Endothelial cell (in vitro differentiated cells): ENCODE results near the gene RHBG. TPM values are rescaled to one million over a fixed set of nuclear protein-coding genes. Genes with fewer than 3 reads are reported as not detected.
"Not testable (repeated sequence)": the region's sequence is repeated elsewhere in the genome, so short reads cannot be mapped to it uniquely, and the experiment has no call there.

ENCODE experiments used
- DNase-seq: peaks from one replicate; pipeline ENCODE4 v3.0.0; 2021; ENCODE audit warnings: low spot score
- H3K27ac Mint-ChIP-seq: one replicate; pipeline ENCODE4 v1.8.0; 2021; ENCODE audit warnings: mixed read lengths, inconsistent platforms; ENCODE audit not compliant: unreplicated experiment
- H3K27me3 Mint-ChIP-seq: one replicate; pipeline ENCODE4 v1.8.0; 2021; ENCODE audit warnings: mild to moderate bottlenecking, moderate library complexity, mixed read lengths, inconsistent platforms; ENCODE audit not compliant: unreplicated experiment
- H3K36me3 Mint-ChIP-seq: one replicate; pipeline ENCODE4 v1.8.0; 2021; ENCODE audit warnings: mild to moderate bottlenecking, low read depth, mixed read lengths, inconsistent platforms; ENCODE audit not compliant: unreplicated experiment
- H3K4me1 Mint-ChIP-seq: one replicate; pipeline ENCODE4 v1.8.0; 2021; ENCODE audit warnings: mild to moderate bottlenecking, mixed read lengths, inconsistent platforms; ENCODE audit not compliant: unreplicated experiment
- H3K4me3 Mint-ChIP-seq: one replicate; pipeline ENCODE4 v1.8.0; 2021; ENCODE audit warnings: mild to moderate bottlenecking, mixed read lengths, inconsistent platforms; ENCODE audit not compliant: unreplicated experiment
- H3K9me3 Mint-ChIP-seq: one replicate; pipeline ENCODE4 v1.8.0; 2021; ENCODE audit warnings: mixed read lengths, inconsistent platforms; ENCODE audit not compliant: unreplicated experiment
- CTCF ChIP-seq: fragments of 200-600 bp; sonication (generic); IDR thresholded peaks from one replicate; pipeline ENCODE4 v1.5.0; 2021; ENCODE audit warnings: antibody characterized with exemption; ENCODE audit not compliant: unreplicated experiment
- long read RNA-seq: library from polyadenylated mRNA; unstranded; transcript quantifications from one replicate; pipeline ENCODE4 v2.0.0, GENCODE V29; 2020; ENCODE audit not compliant: unreplicated experiment
- total RNA-seq: library from RNA; stranded (reverse); fragmentation: NEBNext Ultra II Directional; extraction: Animal tissue kit (Norgen Biotek cat#: 25700); gene quantifications from one replicate; pipeline ENCODE4 v1.2.1, GENCODE V29; 2021; ENCODE audit not compliant: unreplicated experiment

The RHBG gene
- not detected for total RNA-seq
- long read RNA-seq: 0 reads

DNA sequence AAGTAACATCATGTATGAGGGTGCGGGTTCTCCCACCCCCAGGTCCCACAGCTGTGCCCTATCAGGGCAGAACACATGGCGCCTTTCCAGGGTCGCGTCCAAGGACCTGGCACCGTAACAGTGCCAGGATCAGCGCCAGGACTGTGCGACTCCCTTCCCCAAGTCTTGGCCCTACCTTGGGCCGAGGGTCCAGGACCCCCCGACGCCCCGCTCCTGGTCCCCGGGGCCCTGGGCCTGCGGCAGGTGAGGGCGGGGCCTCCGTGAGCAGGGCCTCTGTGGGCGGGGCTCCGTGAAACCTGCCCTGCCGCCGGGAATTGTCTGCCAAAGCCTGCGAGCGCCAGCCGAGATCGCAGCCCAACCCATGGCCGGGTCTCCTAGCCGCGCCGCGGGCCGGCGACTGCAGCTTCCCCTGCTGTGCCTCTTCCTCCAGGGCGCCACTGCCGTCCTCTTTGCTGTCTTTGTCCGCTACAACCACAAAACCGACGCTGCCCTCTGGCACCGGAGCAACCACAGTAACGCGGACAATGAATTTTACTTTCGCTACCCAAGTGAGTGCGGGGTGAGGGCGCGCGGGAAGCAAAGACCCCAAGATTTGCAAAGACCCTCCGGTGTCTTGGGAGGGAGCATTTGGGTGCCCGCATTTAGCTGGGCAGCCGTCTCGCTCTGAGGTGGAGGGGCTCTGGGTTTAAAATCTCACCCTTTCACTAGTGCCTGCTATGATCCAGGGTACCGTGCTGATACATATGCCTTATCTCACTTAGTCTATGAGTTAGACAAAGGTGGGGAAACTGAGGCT is at the start of gene RHBG:
TSS of gene RHBG (plus strand) at position 323 of the 796 bp plus-strand sequence. CDS start at position 362, 39 bp downstream.
- no peaks in the 10 kb centered on the region for H3K36me3 Mint-ChIP-seq
- DNase-seq: peak; percentile 52
- H3K27me3 Mint-ChIP-seq: peaks cover 8% of the 10 kb centered on the region
- no peak within 1 kb of the TSS for H3K27ac Mint-ChIP-seq
- H3K9me3 Mint-ChIP-seq: no peaks in the 10 kb centered on the region
- no peak for TF ChIP-seq CTCF
- H3K4me1 Mint-ChIP-seq: peaks cover 4% of the 10 kb centered on the region
- H3K4me3 Mint-ChIP-seq: peak within 1 kb of the TSS; percentile 80

- no peaks in the 10 kb centered on the region for H3K4me1 Mint-ChIP-seq
- TF ChIP-seq CTCF: peak; percentile 51
- H3K27ac Mint-ChIP-seq: no peak overlapping the region
- H3K9me3 Mint-ChIP-seq: no peaks in the 10 kb centered on the region
- peaks cover 24% of the 10 kb centered on the region for H3K36me3 Mint-ChIP-seq
- no peak for DNase-seq
- no peaks in the 10 kb centered on the region for H3K27me3 Mint-ChIP-seq
- no peak overlapping the region for H3K4me3 Mint-ChIP-seq
Measured at GRCh38 chr1:156319664-156320063, 49.3 kb upstream of the RHBG start.

DNA sequence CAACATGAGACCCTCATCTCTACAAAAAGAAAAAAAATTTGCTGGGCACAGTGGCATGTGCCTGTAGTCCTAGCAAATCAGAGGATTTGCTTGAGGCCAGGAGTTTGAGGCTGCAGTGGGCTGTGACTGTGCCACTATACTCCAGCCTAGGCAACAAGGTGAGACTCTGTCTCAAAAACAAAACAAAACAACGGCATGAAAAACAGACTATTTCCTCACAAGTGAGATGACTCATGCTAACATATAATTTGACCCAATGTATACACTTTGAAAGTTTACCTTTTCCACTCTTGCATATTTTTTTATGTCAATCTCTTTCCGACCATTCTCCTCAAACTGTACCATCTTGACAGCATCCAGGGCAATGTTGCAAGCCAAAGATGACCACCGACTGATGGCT is 48.5 kb upstream of the RHBG start:
- no peaks in the 10 kb centered on the region for H3K27me3 Mint-ChIP-seq
- no peaks in the 10 kb centered on the region for H3K4me1 Mint-ChIP-seq

GRCh38 chr1:156323179-156323578 is 45.8 kb upstream of the RHBG start:
- DNase-seq, H3K9me3 Mint-ChIP-seq, H3K4me3 Mint-ChIP-seq, H3K27ac Mint-ChIP-seq, H3K27me3 Mint-ChIP-seq, H3K4me1 Mint-ChIP-seq: not testable (repeated sequence)
- H3K36me3 Mint-ChIP-seq: peaks cover 23% of the 10 kb centered on the region

More for the DNA sequence above, 48.5 kb upstream of the RHBG start:
- H3K36me3 Mint-ChIP-seq: peaks cover 29% of the 10 kb centered on the region
- no peak for TF ChIP-seq CTCF
- no peak for DNase-seq
- no peaks in the 10 kb centered on the region for H3K9me3 Mint-ChIP-seq
- no peak overlapping the region for H3K27ac Mint-ChIP-seq
- H3K4me3 Mint-ChIP-seq: peak overlapping the region; percentile 56

DNA sequence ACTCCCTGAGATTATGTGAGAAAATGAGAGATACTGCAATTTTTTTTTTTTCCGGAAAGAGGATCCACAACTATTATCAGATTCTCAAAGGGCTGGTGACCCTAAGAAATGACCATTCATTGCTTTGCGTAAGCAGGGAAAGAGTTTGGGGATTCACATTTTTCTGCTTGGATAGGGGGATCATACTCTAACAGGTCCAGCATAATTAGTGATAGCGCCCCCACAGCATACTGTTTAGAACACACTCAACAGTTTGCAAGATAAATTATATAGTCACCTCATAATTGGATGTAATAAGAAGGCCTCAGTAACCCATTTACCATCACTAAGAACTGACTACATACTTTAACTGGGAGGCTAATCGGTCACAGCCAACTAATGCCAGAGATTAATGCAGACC is 32.8 kb upstream of the RHBG start:
- no peak overlapping the region for H3K27ac Mint-ChIP-seq
- H3K4me3 Mint-ChIP-seq: peak overlapping the region; percentile 99
- no peaks in the 10 kb centered on the region for H3K9me3 Mint-ChIP-seq
- TF ChIP-seq CTCF: no peak
- H3K27me3 Mint-ChIP-seq: peaks cover 10% of the 10 kb centered on the region
- no peak for DNase-seq
- peaks cover 24% of the 10 kb centered on the region for H3K4me1 Mint-ChIP-seq
- peaks cover 13% of the 10 kb centered on the region for H3K36me3 Mint-ChIP-seq
